ENCODE measurements around the gene RTKN2. TPM values are rescaled to one million over a fixed set of nuclear protein-coding genes. Genes with fewer than 3 reads are reported as not detected.

RTKN2 gene
- total RNA-seq, 6 donors from 2014 or later: 47.1 to 99.5 (median 60.0) TPM

DNA sequence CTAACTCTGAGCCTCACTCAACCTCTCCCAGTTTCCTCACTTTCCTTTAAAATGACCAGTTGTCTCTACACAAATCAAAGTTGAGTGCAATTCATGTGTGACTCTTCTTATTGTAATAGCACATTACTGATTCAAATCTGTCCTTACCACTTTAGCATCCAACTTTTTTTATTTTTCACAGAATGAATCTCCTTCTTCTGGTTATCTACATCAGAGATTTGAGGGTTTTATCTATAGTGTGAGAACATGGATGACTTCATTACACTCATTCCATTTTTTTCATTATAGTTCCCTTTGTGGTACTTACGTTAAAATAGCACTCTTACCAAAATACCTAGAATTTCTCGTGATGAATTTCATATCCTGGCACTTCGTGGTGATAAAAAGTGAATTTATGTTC is 43.3 kb downstream of the RTKN2 start:
- Histone ChIP-seq H3K27ac (no peak overlapping the region), H3K27me3 (no peaks in the 10 kb centered on the region), H3K36me3 (no peaks in the 10 kb centered on the region), H3K9me3 (no peaks in the 10 kb centered on the region), H3K4me3 (no peak overlapping the region), H3K4me1 (no peaks in the 10 kb centered on the region)
- 81% methylated on average over 3 of the region's 3 CpGs for WGBS, 2 donors
- ATAC-seq (ENCODE audit: low FRiP score in 2 of 2) (no peak), DNase-seq (no peak)
- TF ChIP-seq, protein P1, sequence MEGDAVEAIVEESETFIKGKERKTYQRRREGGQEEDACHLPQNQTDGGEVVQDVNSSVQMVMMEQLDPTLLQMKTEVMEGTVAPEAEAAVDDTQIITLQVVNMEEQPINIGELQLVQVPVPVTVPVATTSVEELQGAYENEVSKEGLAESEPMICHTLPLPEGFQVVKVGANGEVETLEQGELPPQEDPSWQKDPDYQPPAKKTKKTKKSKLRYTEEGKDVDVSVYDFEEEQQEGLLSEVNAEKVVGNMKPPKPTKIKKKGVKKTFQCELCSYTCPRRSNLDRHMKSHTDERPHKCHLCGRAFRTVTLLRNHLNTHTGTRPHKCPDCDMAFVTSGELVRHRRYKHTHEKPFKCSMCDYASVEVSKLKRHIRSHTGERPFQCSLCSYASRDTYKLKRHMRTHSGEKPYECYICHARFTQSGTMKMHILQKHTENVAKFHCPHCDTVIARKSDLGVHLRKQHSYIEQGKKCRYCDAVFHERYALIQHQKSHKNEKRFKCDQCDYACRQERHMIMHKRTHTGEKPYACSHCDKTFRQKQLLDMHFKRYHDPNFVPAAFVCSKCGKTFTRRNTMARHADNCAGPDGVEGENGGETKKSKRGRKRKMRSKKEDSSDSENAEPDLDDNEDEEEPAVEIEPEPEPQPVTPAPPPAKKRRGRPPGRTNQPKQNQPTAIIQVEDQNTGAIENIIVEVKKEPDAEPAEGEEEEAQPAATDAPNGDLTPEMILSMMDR (IDR thresholded peaks at IDR 0.05): no peak
- TF ChIP-seq POLR2A (IDR thresholded peaks at IDR 0.05) (no peak), POLR2AphosphoS5 (IDR thresholded peaks at IDR 0.05) (no peak), EP300 (IDR thresholded peaks at IDR 0.05) (no peak)

DNA sequence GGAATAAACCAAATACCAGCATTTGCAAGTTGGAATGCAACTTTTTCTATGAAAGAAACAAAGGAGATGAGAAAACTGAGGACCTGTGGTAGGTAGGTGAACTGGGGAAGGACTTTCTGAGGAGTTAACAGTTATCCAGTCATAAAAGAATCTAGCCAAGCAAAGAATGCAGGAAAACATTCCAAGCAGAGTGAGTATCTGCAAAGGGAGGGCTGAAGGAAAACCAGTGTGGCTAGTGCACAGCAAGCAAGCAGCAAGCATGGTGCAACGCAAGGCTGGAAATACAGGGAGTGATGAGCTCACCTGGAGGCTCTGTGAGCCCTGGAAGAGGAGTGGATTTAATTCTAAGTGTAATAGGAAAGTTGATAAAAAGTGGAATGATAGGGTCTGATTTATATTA is 44.0 kb downstream of the RTKN2 start:
- Histone ChIP-seq H3K9me3 (no peaks in the 10 kb centered on the region), H3K27ac (no peak overlapping the region), H3K36me3 (no peaks in the 10 kb centered on the region), H3K4me1 (no peaks in the 10 kb centered on the region), H3K27me3 (no peaks in the 10 kb centered on the region), H3K4me3 (no peak overlapping the region)
- WGBS, 2 donors: 85 to 94% methylated on average over 1 of the region's 1 CpG
- DNase-seq (no peak), ATAC-seq (ENCODE audit: low FRiP score in 2 of 2) (no peak)
- TF ChIP-seq EP300 (IDR thresholded peaks at IDR 0.05): no peak
- no peak for TF ChIP-seq POLR2AphosphoS5 (IDR thresholded peaks at IDR 0.05)
- TF ChIP-seq, protein P1 (IDR thresholded peaks at IDR 0.05): no peak
- TF ChIP-seq POLR2A (IDR thresholded peaks at IDR 0.05): no peak

DNA sequence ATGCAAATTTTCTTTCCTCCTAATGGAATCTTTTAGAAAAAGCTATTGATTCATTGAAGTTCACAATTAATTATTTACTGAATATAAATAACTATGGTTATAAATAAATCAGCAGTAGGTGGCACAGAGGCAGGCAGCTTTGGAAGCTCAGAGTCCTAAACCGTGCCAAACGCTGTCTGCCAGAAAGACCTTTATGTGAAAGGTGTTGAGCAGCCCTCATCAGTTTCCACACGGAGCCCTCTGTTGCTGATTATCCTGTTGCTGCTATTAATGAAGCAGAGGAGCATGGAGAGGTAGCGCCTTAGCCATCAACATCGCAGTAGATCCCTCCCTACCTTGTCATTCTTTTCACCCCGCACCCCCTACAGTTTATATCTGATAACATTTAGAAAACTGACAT is 51.0 kb downstream of the RTKN2 start:
- DNase-seq (no peak), ATAC-seq (ENCODE audit: low FRiP score in 2 of 2) (no peak)
- whole genome bisulfite sequencing, 2 donors: 61 to 93% methylated on average over 6 of the region's 6 CpGs
- Histone ChIP-seq H3K27me3 (no peaks in the 10 kb centered on the region), H3K4me1 (no peaks in the 10 kb centered on the region), H3K36me3 (no peaks in the 10 kb centered on the region), H3K27ac (no peak overlapping the region), H3K4me3 (no peak overlapping the region), H3K9me3 (no peaks in the 10 kb centered on the region)
- no peak for TF ChIP-seq POLR2AphosphoS5 (IDR thresholded peaks at IDR 0.05)
- TF ChIP-seq, protein P1 (IDR thresholded peaks at IDR 0.05): no peak
- TF ChIP-seq POLR2A (IDR thresholded peaks at IDR 0.05): no peak
- TF ChIP-seq EP300 (IDR thresholded peaks at IDR 0.05): no peak

DNA sequence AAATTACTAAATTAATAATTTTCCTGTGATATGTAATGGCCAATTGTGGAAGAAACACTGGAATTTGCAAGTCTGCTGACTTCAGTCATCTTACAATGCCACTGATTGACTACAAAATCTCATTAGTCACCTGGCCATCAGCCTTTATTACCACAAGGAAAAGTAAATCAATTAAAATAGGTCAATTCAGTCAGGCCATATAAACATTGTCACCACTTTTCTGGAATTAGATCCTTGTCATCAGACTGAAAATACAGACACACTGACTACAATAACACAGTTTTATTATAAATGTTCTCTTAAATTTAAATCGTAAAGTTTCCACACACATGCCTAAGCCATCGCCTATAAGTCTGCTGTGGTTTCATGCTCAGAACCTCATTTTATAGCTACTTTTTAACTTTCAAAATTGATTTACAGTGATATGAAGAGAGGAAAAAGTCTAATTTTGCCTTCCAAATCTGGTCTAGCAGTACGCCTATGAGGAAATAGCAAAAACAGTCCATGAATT is 54.2 kb downstream of the RTKN2 start:
- no peak for DNase-seq
- Histone ChIP-seq H3K27ac (no peak overlapping the region), H3K27me3 (no peaks in the 10 kb centered on the region), H3K4me1 (no peaks in the 10 kb centered on the region), H3K36me3 (no peaks in the 10 kb centered on the region), H3K4me3 (no peak overlapping the region), H3K9me3 (no peaks in the 10 kb centered on the region)
- ATAC-seq (ENCODE audit: low FRiP score in 2 of 2): no peak
- TF ChIP-seq POLR2A (IDR thresholded peaks at IDR 0.05) (no peak), EP300 (IDR thresholded peaks at IDR 0.05) (no peak), POLR2AphosphoS5 (IDR thresholded peaks at IDR 0.05) (no peak)
- TF ChIP-seq, protein P1 (IDR thresholded peaks at IDR 0.05): no peak
- WGBS, 2 donors: 94 to 95% methylated on average over 3 of the region's 3 CpGs

DNA sequence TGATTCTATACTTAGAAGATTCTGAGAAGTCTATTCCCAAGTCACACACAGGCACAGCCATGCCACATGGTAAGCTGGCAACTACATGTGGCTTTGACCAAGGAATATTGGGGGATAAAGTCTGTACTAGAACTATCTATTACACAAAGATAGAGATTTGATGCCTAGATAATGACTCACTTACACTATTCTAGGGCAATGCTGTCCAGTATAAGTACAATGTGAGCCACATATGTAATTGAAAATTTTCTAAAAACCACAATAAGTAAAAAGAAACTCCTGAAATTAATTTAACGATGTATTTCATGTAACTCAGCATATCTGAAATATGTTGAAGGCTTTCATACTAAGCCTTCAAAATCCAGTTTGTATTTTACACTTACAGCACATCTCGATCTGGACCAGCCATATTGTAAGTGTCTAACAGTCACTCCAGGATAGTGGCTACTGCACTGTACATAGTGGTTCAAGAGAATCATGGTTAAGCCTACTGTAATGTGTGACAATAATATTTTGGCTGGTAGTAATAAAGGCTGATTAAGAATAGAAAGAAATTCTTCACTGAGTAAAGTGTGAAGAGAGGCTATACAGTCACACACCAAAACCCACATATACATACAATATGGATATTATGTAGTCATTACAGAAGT is 62.8 kb downstream of the RTKN2 start:
- H3K27me3 ChIP-seq: no peaks in the 10 kb centered on the region
- ATAC-seq (ENCODE audit: low FRiP score in 2 of 2) (no peak), DNase-seq (no peak)
- H3K4me3 ChIP-seq: no peak overlapping the region
- TF ChIP-seq POLR2A (IDR thresholded peaks at IDR 0.05) (no peak), EP300 (IDR thresholded peaks at IDR 0.05) (no peak), POLR2AphosphoS5 (IDR thresholded peaks at IDR 0.05) (no peak)
- TF ChIP-seq, protein P1 (IDR thresholded peaks at IDR 0.05): no peak
- H3K4me1 ChIP-seq: no peaks in the 10 kb centered on the region
- 93 to 97% methylated on average over 2 of the region's 2 CpGs for WGBS, 2 donors
- no peak overlapping the region for H3K27ac ChIP-seq
- no peaks in the 10 kb centered on the region for H3K9me3 ChIP-seq
- H3K36me3 ChIP-seq: no peaks in the 10 kb centered on the region
